GM19023 (cell line): ENCODE data around the gene HORMAD2.

ENCODE experiments used
- ATAC-seq: cut with Tn5 transposase; IDR thresholded peaks from one replicate; pipeline ENCODE4 v1.9.1; 2021; ENCODE audit warnings: mild to moderate bottlenecking, moderate library complexity; ENCODE audit not compliant: unreplicated experiment

HORMAD2 gene

DNA sequence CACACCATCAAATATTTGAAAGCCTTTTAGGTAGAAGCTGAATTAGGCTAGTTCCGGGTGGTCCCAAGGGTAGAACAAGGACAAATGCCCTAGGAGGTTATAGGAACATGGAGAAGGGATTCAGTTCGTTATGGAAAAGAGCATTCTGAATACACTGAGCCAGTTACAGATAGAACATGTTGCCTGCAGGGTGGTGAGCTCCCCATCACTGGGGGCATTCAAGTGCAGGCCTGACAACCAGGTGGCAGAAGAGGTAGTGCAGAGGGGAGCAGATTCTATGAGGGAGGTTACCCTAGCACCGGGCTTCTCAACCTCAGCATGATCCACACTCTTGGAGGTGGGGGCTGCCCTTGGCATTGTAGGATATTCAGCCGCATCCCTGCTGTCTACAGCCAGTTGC is 142.1 kb downstream of the HORMAD2 start:
- no peak for ATAC-seq

DNA sequence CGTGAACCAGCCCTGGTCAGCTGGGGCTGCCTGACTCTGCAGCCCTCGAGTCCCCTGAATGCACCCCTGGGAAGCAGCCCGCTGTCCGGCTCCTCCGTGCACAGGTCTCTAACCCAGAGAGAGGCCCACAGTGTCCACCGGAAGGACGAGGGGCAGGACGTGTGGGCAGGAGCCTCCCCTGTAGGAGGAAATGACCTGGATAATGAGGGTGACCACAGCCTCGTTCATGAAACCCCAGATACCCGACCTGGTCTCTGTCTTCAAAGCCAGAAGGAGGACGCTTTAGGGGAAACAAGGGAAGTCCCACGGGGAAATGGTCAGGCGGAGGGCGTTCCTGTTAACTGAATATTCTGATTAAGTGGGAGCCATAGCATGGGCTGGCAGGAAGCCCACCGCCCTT is 143.0 kb downstream of the HORMAD2 start:
- no peak for ATAC-seq

DNA sequence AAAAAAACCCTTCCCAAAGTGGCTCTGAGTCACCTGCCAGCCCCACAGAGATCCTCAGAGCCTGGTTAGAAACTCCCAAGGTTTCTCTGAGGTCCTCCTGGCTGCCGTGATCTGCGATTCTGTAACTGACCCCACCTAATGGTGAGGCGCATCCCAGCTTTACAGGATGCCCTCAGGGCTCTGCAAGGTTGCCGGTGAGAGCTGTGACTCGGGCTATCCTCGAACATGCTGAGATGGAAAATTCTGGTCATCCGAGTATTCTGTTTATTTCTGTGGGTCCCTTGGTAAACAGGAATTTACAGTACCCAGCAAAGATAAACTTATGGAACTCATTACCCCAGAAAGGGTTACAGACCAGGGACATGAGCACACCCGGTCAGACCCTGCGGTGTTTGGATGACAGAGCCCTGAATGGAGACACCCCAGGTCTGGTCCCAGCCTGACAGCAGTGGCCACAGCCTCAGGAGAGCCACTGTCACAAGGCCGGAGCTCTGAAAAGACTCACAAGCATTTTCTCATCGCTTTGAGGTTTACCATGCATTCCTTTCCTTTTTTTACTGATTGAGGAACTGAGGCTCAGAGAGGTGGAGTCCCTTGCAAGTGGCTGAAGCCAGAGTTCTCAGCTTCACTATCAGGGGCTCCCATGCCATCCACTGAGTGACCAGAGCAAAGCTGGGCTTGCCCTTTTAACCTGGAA is 144.0 kb downstream of the HORMAD2 start:
- ATAC-seq: no peak

DNA sequence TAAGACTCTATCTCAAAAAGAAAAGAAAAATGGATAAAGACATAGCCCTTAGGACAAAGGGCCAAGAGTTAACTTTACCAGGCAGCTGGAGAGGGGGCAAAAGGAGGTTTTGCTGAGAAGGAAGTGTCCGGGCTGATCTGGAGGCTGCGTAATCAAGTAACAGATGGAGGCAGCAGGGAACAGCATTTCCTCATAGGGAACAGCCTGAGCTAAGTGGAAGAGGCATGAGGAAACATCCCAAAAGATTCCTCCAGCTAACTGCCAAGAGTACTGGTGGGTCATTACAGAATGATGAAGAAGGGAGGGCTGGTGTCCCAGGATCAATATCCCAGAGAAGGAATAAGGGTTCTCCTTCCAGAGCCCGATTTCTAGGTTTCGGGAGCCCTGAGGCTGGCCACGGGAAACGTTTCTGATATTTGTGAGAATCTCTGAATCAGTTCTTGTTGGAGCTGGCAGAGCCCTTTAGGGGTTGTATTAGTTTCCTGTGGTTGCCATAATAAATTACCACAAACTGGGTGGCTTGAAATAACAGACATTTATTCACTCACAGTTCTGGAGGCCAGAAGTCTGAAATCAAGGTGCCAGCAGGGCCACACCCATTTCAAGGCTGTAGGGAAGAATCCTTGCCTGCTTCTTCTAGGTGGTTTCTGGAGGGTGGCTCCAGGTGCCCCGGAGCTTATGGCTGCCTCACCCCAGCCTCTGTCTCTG is 145.1 kb downstream of the HORMAD2 start:
- no peak for ATAC-seq

DNA sequence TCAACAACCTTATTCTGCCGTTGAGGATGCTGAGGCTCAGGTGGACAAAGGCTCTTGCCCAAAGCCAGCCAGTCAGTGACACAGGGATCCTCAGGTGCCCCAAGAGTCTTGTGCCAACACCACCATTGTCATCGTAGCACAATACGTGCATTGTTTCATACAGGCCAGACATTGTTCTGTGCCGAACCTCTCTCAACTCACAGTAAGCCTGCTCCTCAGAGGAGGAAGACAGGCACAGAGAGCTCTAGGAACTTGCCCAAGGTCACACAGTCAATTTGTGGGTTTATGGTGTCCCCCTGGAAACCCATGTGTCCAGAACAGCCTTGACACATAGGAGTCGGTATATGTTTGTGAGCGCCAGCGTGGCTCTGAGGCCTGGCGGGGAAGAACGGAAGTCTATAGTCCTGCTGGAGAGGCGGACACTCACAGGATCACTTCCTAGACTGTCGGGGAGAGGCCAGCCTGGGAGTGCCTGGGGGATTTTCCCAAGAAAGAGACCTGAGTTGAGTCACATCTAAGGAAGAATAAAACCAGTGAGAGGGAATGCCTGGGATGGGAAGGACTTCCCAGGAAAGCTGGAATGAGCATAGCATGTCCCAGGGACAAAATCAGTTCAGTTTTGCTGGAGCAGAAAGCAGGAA is 146.0 kb downstream of the HORMAD2 start:
- ATAC-seq: no peak
